Cardiac fibroblast (primary cell): ENCODE measurements around the gene PSTPIP2.

Source experiments
- DNase-seq, 2 donors: peaks; one replicate each; pipeline versions ENCODE4 v3.0.0 to v3.0.0-alpha.2; 2010; ENCODE audit warnings: low read depth in 2 of 2
- H3K4me3 ChIP-seq, 2 donors: replicated peaks in 1 of 2; 1 replicate in 1 of 2; 2 replicates in 1 of 2; pipeline ENCODE4 v1.5.1; 2011; ENCODE audit warnings: low read depth in 2 of 2, low read length in 2 of 2, mild to moderate bottlenecking in 2 of 2, moderate library complexity in 1 of 2
- CTCF ChIP-seq: IDR thresholded peaks from one replicate; pipeline ENCODE4 v1.5.1; 2011; ENCODE audit warnings: low read depth, mild to moderate bottlenecking, low read length, inconsistent platforms

PSTPIP2 gene

GRCh38 chr18:46080156-46080555, 8.1 kb upstream of the PSTPIP2 start:
- H3K4me3 ChIP-seq = no peak overlapping the region
- no peak for TF ChIP-seq CTCF
- no peak for DNase-seq

- H3K4me3 ChIP-seq = no peak overlapping the region
- no peak for DNase-seq
- TF ChIP-seq CTCF = no peak
Measured at GRCh38 chr18:46079336-46079735, 7.3 kb upstream of the PSTPIP2 start.

GRCh38 chr18:46073474-46074331, 1.6 kb upstream of the PSTPIP2 start:
- peak; percentile 60 for TF ChIP-seq CTCF
- no peak overlapping the region for H3K4me3 ChIP-seq
- peak; percentile 74 to 86 for DNase-seq

- H3K4me3 ChIP-seq = no peak overlapping the region
- DNase-seq = no peak
- TF ChIP-seq CTCF = no peak
Measured at GRCh38 chr18:46072959-46073358, 899 bp upstream of the PSTPIP2 start.

- DNase-seq = no peak
- peak; percentile 9 for TF ChIP-seq CTCF
- peak overlapping the region; percentile 67 to 81 for H3K4me3 ChIP-seq
Measured at GRCh38 chr18:46072376-46072867, 362 bp upstream of the PSTPIP2 start.

- DNase-seq = no peak
Measured at GRCh38 chr18:46070815-46071652, 1.0 kb downstream of the PSTPIP2 start.

More at GRCh38 chr18:46070815-46071652, 1.0 kb downstream of the PSTPIP2 start:
- TF ChIP-seq CTCF = no peak
- peak overlapping the region; percentile 67 to 81 for H3K4me3 ChIP-seq
